Mesendoderm (in vitro differentiated cells): Measurements from ENCODE around the gene KCNQ1.
"Not testable (repeated sequence)": the region's sequence is repeated elsewhere in the genome, so short reads cannot be mapped to it uniquely, and the experiment has no call there.

ENCODE experiments used
- DNase-seq: peaks from one replicate; pipeline ENCODE4 v3.0.0; 2013
- H2AK5ac ChIP-seq: 2 replicates; pipeline ENCODE4 v1.6.1; 2013; ENCODE audit warnings: low read length, inconsistent platforms
- H2BK120ac ChIP-seq: 2 replicates; pipeline ENCODE4 v1.6.1; 2013; ENCODE audit warnings: low read depth, mild to moderate bottlenecking, low read length, moderate library complexity, mixed read lengths
- H2BK15ac ChIP-seq: replicated peaks from 2 replicates; pipeline ENCODE4 v1.6.1; 2013; ENCODE audit warnings: low read depth, mild to moderate bottlenecking, moderate library complexity
- H2BK5ac ChIP-seq: 2 replicates; pipeline ENCODE4 v1.6.1; 2013; ENCODE audit warnings: low read length, inconsistent platforms
- H3K18ac ChIP-seq: 2 replicates; pipeline ENCODE4 v1.6.1; 2013; ENCODE audit warnings: mild to moderate bottlenecking, low read length, mixed read lengths
- H3K23ac ChIP-seq: one replicate; pipeline ENCODE4 v1.6.1; 2013; ENCODE audit warnings: low read length
- H3K27ac ChIP-seq: 2 replicates; pipeline ENCODE4 v1.5.1; 2013; ENCODE audit warnings: low read depth, mild to moderate bottlenecking, inconsistent platforms, low read length, moderate library complexity
- H3K27me3 ChIP-seq: 2 replicates; pipeline ENCODE4 v1.6.1; 2013; ENCODE audit warnings: low read length, control low read depth, mild to moderate bottlenecking, inconsistent platforms; ENCODE audit not compliant: insufficient read depth, poor library complexity
- H3K36me3 ChIP-seq: 2 replicates; pipeline ENCODE4 v1.6.1; 2013; ENCODE audit warnings: low read length, inconsistent platforms; ENCODE audit not compliant: control insufficient read depth, insufficient read depth
- H3K4ac ChIP-seq: one replicate; pipeline ENCODE4 v1.6.1; 2013; ENCODE audit warnings: low read depth, mild to moderate bottlenecking, low read length, moderate library complexity
- H3K4me1 ChIP-seq: 2 replicates; pipeline ENCODE4 v1.6.1; 2013; ENCODE audit warnings: low read depth, low read length, inconsistent platforms; ENCODE audit not compliant: control insufficient read depth
- H3K4me2 ChIP-seq: 2 replicates; pipeline ENCODE4 v1.6.1; 2013; ENCODE audit warnings: low read length
- H3K4me3 ChIP-seq: 2 replicates; pipeline ENCODE4 v1.5.1; 2013; ENCODE audit warnings: mild to moderate bottlenecking, low read length
- H3K56ac ChIP-seq: one replicate; pipeline ENCODE4 v1.6.1; 2013; ENCODE audit warnings: low read length
- H3K79me1 ChIP-seq: 2 replicates; pipeline ENCODE4 v1.6.1; 2013; ENCODE audit warnings: low read length, inconsistent platforms
- H3K79me2 ChIP-seq: 2 replicates; pipeline ENCODE4 v1.6.1; 2013; ENCODE audit warnings: mild to moderate bottlenecking, low read length; ENCODE audit not compliant: control insufficient read depth, insufficient read depth
- H3K9ac ChIP-seq: 2 replicates; pipeline ENCODE4 v1.6.1; 2013; ENCODE audit warnings: low read length, inconsistent platforms
- H4K5ac ChIP-seq: one replicate; pipeline ENCODE4 v1.6.1; 2013; ENCODE audit warnings: low read length
- H4K8ac ChIP-seq: one replicate; pipeline ENCODE4 v1.6.1; 2013; ENCODE audit warnings: low read depth, mild to moderate bottlenecking, control low read depth, low read length, moderate library complexity
- WGBS: extraction: QIAGEN DNeasy Blood & Tissue Kit; methylation state at CpG from one replicate; pipeline ENCODE4 v1.1.7; 2013; ENCODE audit warnings: low lambda C conversion rate, missing lambda C conversion rate; ENCODE audit not compliant: insufficient coverage; ENCODE audit errors: extremely low coverage; 5-methylcytosine and 5-hydroxymethylcytosine counted together

The KCNQ1 gene

DNA sequence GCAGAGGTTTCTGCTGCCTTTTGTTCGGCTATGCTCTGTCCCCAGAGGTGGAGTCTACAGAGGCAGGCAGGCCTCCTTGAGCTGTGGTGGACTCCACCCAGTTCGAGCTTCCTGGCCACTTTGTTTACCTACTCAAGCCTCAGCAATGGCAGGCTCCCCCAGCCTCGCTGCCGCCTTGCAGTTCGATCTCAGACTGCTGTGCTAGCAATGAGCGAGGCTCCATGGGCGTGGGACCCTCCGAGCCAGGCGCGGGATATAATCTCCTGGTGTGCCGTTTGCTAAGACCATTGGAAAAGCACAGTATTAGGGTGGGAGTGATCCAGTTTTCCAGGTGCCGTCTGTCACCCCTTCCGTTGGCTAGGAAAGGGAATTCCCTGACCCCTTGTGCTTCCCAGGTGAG, 195.0 kb downstream of the KCNQ1 start:
- not testable (repeated sequence) for H3K79me2 ChIP-seq, H3K27me3 ChIP-seq, H3K18ac ChIP-seq, H2BK15ac ChIP-seq, DNase-seq, H2BK120ac ChIP-seq, H4K8ac ChIP-seq, H3K4ac ChIP-seq, H2BK5ac ChIP-seq, H2AK5ac ChIP-seq, H3K9ac ChIP-seq, H3K36me3 ChIP-seq, H3K23ac ChIP-seq, H3K4me2 ChIP-seq, H3K79me1 ChIP-seq, H4K5ac ChIP-seq, H3K4me3 ChIP-seq, H3K27ac ChIP-seq, H3K56ac ChIP-seq, H3K4me1 ChIP-seq
- WGBS = no CpG with 5 or more reads among the region's 13 CpGs

DNA sequence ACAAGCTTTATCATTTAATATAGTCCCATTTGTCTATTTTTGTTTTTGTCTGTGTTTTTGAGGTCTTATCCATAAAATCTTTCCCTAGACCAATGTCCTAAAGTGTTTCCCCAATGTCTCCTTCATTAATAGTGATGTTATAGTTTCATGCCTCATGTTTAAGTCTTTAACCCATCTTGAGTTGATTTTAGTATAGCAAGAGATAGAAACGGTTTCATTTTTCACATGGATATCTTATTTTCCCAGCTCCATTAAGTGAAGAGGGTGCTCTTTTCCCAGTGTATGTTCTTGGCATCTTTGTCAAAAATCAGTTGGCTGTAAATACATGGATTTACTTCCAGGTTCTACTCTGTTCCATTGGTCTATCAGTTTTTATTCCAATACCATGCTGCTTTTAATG, 196.8 kb downstream of the KCNQ1 start:
- no peak overlapping the region for H4K5ac ChIP-seq
- no peak overlapping the region for H4K8ac ChIP-seq
- no peak overlapping the region for H3K4ac ChIP-seq
- H2BK120ac ChIP-seq = no peak overlapping the region
- no peak overlapping the region for H3K4me3 ChIP-seq
- H2BK15ac ChIP-seq = no peak overlapping the region
- WGBS = no CpG with 5 or more reads among the region's 1 CpG
- H3K18ac ChIP-seq = no peak overlapping the region
- no peak overlapping the region for H3K9ac ChIP-seq
- H2BK5ac ChIP-seq = no peak overlapping the region
- no peak overlapping the region for H3K23ac ChIP-seq
- H3K27ac ChIP-seq = no peak overlapping the region
- no peaks in the 10 kb centered on the region for H3K79me1 ChIP-seq
- no peak overlapping the region for H3K56ac ChIP-seq
- H3K36me3 ChIP-seq = no peaks in the 10 kb centered on the region
- no peaks in the 10 kb centered on the region for H3K4me1 ChIP-seq
- no peaks in the 10 kb centered on the region for H3K79me2 ChIP-seq
- peaks cover 3% of the 10 kb centered on the region for H3K27me3 ChIP-seq
- no peak overlapping the region for H2AK5ac ChIP-seq
- H3K4me2 ChIP-seq = no peak overlapping the region
- no peak for DNase-seq

DNA sequence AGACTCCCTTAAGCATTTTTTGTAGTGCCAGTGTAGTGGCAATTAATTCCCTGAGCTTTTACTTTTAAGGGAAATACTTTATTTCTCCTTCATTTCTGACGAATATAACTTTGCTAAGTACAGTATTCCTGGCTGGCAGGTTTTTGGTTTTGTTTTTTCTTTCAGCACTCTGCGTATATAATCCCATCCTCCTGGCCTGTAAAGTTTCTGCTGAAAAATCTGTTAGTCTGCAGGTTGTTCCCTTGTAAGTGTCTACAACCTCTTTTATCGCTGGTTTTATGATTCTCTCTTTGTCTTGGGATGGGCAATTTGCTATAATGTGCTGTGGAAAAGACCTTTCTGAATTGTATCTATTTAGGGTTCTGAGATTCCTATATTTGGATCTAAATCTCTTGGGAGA, 198.9 kb downstream of the KCNQ1 start:
- no peaks in the 10 kb centered on the region for H3K4me1 ChIP-seq
- WGBS = no CpG with 5 or more reads among the region's 3 CpGs

DNA sequence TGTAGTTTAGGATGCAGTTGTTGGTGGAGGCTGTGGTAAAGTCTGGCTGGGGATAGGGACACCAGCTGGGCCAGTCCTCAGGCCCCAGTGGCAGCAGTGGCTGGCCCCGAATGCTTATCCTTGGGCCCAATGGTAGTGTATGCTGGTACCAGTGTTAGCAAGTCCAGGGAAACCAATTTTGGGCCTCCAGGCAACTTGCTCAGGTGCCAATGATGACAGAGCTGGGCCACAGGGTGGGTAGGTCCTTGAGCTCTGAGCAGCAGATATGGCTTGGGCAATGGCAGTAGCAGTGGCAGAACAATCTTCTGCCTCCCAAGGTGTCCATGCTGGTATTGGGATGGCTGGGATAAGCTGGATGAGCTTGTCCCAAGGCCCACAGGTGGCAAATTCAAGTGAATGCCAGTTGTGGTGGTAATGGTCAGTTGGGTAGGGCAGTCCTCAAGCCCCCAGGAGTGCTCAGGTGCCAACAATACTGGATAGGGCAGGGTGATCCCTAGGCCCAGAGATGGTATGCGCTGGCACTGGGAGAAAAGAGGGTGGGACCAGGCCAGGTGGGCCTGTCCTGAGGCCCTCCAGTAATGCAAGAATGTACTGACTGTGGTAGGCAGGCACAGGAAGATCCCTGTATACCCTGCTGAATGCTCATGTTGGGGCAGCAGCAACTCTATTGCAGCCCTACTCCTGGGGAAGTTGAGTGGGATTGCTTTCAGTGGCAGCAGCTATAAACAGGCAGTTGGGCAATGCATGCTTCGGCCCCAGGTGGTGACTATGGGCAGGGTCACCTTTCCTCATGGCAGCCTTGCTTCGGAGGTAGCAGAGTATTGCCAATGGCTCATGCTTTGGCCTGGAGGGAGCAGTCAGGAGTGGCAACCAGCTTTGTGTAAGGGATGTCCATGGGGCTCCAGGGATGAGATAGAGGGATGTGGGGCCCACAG, 200.3 kb downstream of the KCNQ1 start:
- H3K18ac ChIP-seq = no peak overlapping the region
- no peaks in the 10 kb centered on the region for H3K36me3 ChIP-seq
- no CpG with 5 or more reads among the region's 4 CpGs for WGBS
- H3K27me3 ChIP-seq = peaks cover 3% of the 10 kb centered on the region
- H3K4me2 ChIP-seq = no peak overlapping the region
- no peak overlapping the region for H4K8ac ChIP-seq
- no peak for DNase-seq
- H3K79me1 ChIP-seq = no peaks in the 10 kb centered on the region
- H2AK5ac ChIP-seq = no peak overlapping the region
- H2BK5ac ChIP-seq = no peak overlapping the region
- H2BK120ac ChIP-seq = no peak overlapping the region
- H3K27ac ChIP-seq = no peak overlapping the region
- H3K4ac ChIP-seq = no peak overlapping the region
- H3K4me1 ChIP-seq = no peaks in the 10 kb centered on the region
- no peak overlapping the region for H3K23ac ChIP-seq
- no peaks in the 10 kb centered on the region for H3K79me2 ChIP-seq
- no peak overlapping the region for H3K4me3 ChIP-seq
- H3K56ac ChIP-seq = no peak overlapping the region
- no peak overlapping the region for H2BK15ac ChIP-seq
- no peak overlapping the region for H3K9ac ChIP-seq
- H4K5ac ChIP-seq = no peak overlapping the region

More for the DNA sequence above, 198.9 kb downstream of the KCNQ1 start:
- H3K36me3 ChIP-seq = no peaks in the 10 kb centered on the region
- no peak overlapping the region for H4K8ac ChIP-seq
- no peak overlapping the region for H2AK5ac ChIP-seq
- H3K79me2 ChIP-seq = no peaks in the 10 kb centered on the region
- no peak overlapping the region for H3K4ac ChIP-seq
- H3K9ac ChIP-seq = no peak overlapping the region
- no peak overlapping the region for H2BK5ac ChIP-seq
- H2BK120ac ChIP-seq = no peak overlapping the region
- no peak overlapping the region for H2BK15ac ChIP-seq
- H3K79me1 ChIP-seq = no peaks in the 10 kb centered on the region
- H3K27me3 ChIP-seq = peaks cover 3% of the 10 kb centered on the region
- no peak for DNase-seq
- no peak overlapping the region for H3K4me2 ChIP-seq
- H3K27ac ChIP-seq = no peak overlapping the region
- no peak overlapping the region for H3K23ac ChIP-seq
- H3K4me3 ChIP-seq = no peak overlapping the region
- no peak overlapping the region for H3K18ac ChIP-seq
- H4K5ac ChIP-seq = no peak overlapping the region
- no peak overlapping the region for H3K56ac ChIP-seq

DNA sequence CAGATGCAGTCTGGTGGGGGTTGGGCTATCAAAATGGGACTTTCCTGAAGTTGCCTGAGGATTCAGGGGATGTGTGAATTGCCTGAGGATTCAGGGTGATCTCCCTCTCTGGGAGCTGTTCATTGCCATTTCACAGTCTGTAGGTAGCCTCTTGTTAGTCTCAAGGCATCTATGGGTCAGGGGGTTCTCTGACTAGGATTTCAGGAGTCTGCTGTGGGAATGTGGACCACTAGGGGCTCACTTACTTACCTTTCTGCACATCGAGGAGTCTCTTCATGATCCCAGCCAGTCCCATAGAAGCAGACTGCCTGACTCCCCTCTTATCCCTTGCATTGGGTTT, 200.9 kb downstream of the KCNQ1 start:
- no peak for DNase-seq
- Histone ChIP-seq H3K79me1 (no peaks in the 10 kb centered on the region), H4K8ac (no peak overlapping the region), H2AK5ac (no peak overlapping the region), H3K56ac (no peak overlapping the region), H3K4me3 (no peak overlapping the region), H3K79me2 (no peaks in the 10 kb centered on the region), H3K4me2 (no peak overlapping the region), H2BK15ac (no peak overlapping the region), H4K5ac (no peak overlapping the region), H2BK120ac (no peak overlapping the region), H3K36me3 (no peaks in the 10 kb centered on the region), H3K27ac (no peak overlapping the region), H3K27me3 (peaks cover 3% of the 10 kb centered on the region), H3K4ac (no peak overlapping the region), H3K23ac (no peak overlapping the region), H3K9ac (no peak overlapping the region), H3K4me1 (no peaks in the 10 kb centered on the region), H3K18ac (no peak overlapping the region), H2BK5ac (no peak overlapping the region)
- no CpG with 5 or more reads among the region's 1 CpG for WGBS

DNA sequence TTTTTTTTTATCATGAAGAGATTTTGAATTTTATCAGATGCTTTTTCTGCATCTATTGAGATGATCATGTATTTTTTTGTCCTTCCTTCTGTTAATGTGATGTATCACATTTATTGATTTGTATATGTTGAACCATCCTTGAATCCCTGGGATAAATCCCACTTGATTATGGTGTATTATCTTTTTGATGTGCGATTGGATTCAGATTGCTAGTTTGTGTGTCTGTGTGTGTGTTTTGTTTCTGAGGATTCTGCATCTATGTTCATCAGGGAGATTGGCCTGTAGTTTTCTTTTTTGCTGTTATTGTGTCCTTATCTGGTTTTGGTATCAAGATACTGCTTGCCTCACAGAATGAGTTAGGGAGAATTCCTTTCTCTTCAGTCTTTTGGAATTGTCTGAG, 202.4 kb downstream of the KCNQ1 start:
- Histone ChIP-seq H3K18ac (no peak overlapping the region), H2BK5ac (no peak overlapping the region), H3K4me2 (no peak overlapping the region), H2BK120ac (no peak overlapping the region), H3K56ac (no peak overlapping the region), H3K4me1 (no peaks in the 10 kb centered on the region), H4K8ac (no peak overlapping the region), H3K27me3 (peaks cover 3% of the 10 kb centered on the region), H3K4me3 (no peak overlapping the region), H3K79me2 (no peaks in the 10 kb centered on the region), H2AK5ac (no peak overlapping the region), H4K5ac (no peak overlapping the region), H3K23ac (no peak overlapping the region), H3K4ac (no peak overlapping the region), H3K9ac (no peak overlapping the region), H2BK15ac (no peak overlapping the region), H3K79me1 (no peaks in the 10 kb centered on the region), H3K27ac (no peak overlapping the region), H3K36me3 (no peaks in the 10 kb centered on the region)
- DNase-seq = no peak
- no CpG with 5 or more reads among the region's 1 CpG for WGBS
